Kidney (tissue), 14 donors: ENCODE data around the gene SEMA3E. TPM values are rescaled to one million over a fixed set of nuclear protein-coding genes. Genes with fewer than 3 reads are reported as not detected.

Experiments
- DNase-seq, 5 donors: peaks; one replicate each; pipeline ENCODE4 v3.0.0-alpha.2; 2013 to 2020
- FAIRE-seq: peaks from 2 replicates; lab custom pipeline; 2012; peaks lifted over from hg19 to GRCh38; lab: Jason Lieb, UNC
- H3K27ac ChIP-seq, 2 donors: one replicate each; pipeline ENCODE4 v1.7.0; 2013; ENCODE audit warnings: low read depth in 2 of 2, low read length in 2 of 2, inconsistent platforms in 1 of 2
- H3K27me3 ChIP-seq: one replicate; pipeline ENCODE4 v1.7.1; 2013; ENCODE audit warnings: low read length, inconsistent platforms; ENCODE audit not compliant: control insufficient read depth, insufficient read depth
- H3K36me3 ChIP-seq, 3 donors: one replicate each; pipeline versions ENCODE4 v1.7.0 to v1.7.1; 2013; ENCODE audit warnings: low read length in 3 of 3, control low read depth in 1 of 3, inconsistent platforms in 1 of 3; ENCODE audit not compliant: insufficient read depth in 3 of 3, control insufficient read depth in 2 of 3
- H3K4me1 ChIP-seq, 3 donors: one replicate each; pipeline versions ENCODE4 v1.7.0 to v1.7.1; 2013; ENCODE audit warnings: low read length in 3 of 3, inconsistent platforms in 1 of 3, low read depth in 1 of 3; ENCODE audit not compliant: control insufficient read depth in 2 of 3, insufficient read depth in 2 of 3
- H3K4me3 ChIP-seq, 3 donors: one replicate each; pipeline versions ENCODE4 v1.7.0 to v1.8.1; 2013; ENCODE audit warnings: low read length in 3 of 3, control low read depth in 1 of 3, inconsistent platforms in 1 of 3
- H3K9ac ChIP-seq, 3 donors: one replicate each; pipeline versions ENCODE4 v1.7.0 to v1.7.1; 2013; ENCODE audit warnings: low read length in 3 of 3, control low read depth in 1 of 3, inconsistent platforms in 1 of 3
- H3K9me3 ChIP-seq, 3 donors: one replicate each; pipeline versions ENCODE4 v1.7.0 to v1.7.1; 2013; ENCODE audit warnings: low read length in 3 of 3, control low read depth in 1 of 3, inconsistent platforms in 1 of 3; ENCODE audit not compliant: control insufficient read depth in 2 of 3, insufficient read depth in 1 of 3
- intact Hi-C: fragments of 100-400 bp; cut with DNase I; formaldehyde crosslinking; loops from one replicate; pipeline ENCODE4 v1.11.1; 2022
- polyA plus RNA-seq: library from polyadenylated mRNA; stranded (reverse); fragments of 350-450 nt; fragmentation: Illumina TruSeq; extraction: RNeasy Lipid Tissue Mini Kit (QIAGEN cat#74804); gene quantifications from one replicate; pipeline ENCODE4 v1.2.3, GENCODE V29; 2014; ENCODE audit warnings: low read depth, low replicate concordance; ENCODE audit not compliant: insufficient read depth
- total RNA-seq: library from RNA; stranded (reverse); fragmentation: NEBNext Ultra II Directional; extraction: Animal tissue kit (Norgen Biotek cat#: 25700); gene quantifications from one replicate; pipeline ENCODE4 v1.2.1, GENCODE V29; 2021
- TF ChIP-seq, protein P1 (sequence below): IDR thresholded peaks from 3 replicates; pipeline ENCODE4 v1.5.1; 2012; ENCODE audit warnings: mild to moderate bottlenecking, moderate library complexity, borderline replicate concordance; ENCODE audit not compliant: insufficient read depth; ENCODE audit errors: extremely low read depth
- donor health status: control.
- donor health status: control.
- donor health status: control.
- donor health status: control.
- donor health status: control.
- donor health status: DM: yes; HTN: yes; CAD: no.
- donor health status: Normal renal cell carcinoma (clear cell type).

Gene SEMA3E
- total and polyA plus RNA-seq, 2 donors from 2014 or later = 0.15 to 1.1 TPM

DNA sequence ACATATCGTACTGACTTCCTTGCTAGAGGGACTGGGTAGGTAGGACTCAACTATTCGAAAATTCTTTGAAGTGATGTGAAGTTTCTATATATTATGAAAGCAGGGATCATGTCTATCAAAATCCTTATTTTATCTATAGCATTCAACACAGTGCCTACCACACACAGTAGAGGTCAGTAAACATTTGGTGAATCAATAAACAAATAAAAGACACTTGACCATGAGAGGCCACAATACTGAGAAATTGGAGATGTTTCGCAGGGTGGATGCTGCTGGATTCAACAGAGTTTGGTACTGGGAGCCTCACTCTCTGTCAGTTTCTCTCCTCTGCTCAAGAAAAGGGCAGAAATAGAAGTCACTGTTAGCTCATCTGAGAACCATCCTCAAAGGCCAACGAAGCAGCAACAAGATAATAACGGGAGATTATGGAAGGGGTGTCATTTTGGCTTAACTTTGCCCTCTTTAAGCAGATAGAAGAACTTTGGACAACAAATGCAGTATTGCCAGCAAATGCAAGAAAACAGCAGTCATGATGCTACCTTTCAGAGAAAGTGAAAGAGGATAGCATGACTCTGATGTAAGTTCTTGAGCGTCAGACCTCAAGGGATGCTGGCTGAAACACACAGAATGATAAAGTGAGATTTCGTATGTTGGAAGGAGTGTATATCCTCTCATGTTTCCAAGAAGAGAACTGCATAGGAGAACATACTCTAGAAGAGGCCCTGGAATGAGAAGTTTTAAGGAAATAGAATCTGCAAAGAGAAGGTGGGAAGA is 107.6 kb downstream of the SEMA3E start:
- FAIRE-seq = no peak
- H3K9me3 ChIP-seq = no peaks in the 10 kb centered on the region
- no peaks in the 10 kb centered on the region for H3K36me3 ChIP-seq
- H3K27ac ChIP-seq = no peak overlapping the region
- no peaks in the 10 kb centered on the region for H3K4me1 ChIP-seq
- intact Hi-C loops = no loop called here
- no peak overlapping the region for H3K4me3 ChIP-seq
- DNase-seq = no peak
- TF ChIP-seq, protein P1, sequence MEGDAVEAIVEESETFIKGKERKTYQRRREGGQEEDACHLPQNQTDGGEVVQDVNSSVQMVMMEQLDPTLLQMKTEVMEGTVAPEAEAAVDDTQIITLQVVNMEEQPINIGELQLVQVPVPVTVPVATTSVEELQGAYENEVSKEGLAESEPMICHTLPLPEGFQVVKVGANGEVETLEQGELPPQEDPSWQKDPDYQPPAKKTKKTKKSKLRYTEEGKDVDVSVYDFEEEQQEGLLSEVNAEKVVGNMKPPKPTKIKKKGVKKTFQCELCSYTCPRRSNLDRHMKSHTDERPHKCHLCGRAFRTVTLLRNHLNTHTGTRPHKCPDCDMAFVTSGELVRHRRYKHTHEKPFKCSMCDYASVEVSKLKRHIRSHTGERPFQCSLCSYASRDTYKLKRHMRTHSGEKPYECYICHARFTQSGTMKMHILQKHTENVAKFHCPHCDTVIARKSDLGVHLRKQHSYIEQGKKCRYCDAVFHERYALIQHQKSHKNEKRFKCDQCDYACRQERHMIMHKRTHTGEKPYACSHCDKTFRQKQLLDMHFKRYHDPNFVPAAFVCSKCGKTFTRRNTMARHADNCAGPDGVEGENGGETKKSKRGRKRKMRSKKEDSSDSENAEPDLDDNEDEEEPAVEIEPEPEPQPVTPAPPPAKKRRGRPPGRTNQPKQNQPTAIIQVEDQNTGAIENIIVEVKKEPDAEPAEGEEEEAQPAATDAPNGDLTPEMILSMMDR = no peak
- no peak overlapping the region for H3K9ac ChIP-seq
- H3K27me3 ChIP-seq = no peaks in the 10 kb centered on the region

DNA sequence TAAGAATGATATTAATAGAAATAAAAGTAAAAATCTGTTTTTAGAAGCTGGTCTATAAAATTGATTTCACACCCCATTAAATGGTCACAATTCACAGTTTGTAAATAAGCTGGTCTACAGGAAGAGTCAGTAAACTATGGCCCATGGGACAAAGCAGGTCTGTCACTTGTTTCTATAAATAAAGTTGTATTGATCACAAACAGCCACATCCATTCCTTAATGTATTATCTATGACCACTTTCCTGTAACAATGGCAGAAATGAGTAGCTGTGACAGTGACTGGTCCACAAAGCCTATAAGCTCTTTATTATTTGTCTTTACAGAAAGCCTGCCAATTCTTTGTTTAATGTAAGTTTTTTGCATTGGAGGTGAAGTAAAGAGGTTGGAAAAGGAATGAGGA is 114.5 kb downstream of the SEMA3E start:
- H3K27me3 ChIP-seq = no peaks in the 10 kb centered on the region

DNA sequence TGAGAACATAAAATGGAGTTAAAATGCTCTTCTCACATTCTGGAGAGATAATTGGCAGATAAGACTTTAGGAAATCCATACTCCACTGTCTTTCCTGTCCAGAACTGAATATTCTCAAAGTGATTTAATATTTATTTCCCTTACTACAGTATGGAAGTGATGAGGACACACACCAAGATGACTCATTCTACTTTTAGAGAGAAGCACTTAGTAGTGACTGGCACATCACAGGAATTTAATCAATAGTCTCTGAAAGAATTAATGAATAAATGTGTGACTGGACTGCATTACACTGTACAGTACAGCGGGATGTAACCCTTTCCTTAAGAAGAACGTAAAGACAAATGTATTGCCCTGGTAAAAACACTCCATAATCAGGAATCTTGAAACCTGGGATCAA is 116.7 kb downstream of the SEMA3E start:
- FAIRE-seq (no peak), DNase-seq (no peak)
- H3K9me3 ChIP-seq = no peaks in the 10 kb centered on the region
- H3K9ac ChIP-seq = no peak overlapping the region
- H3K27me3 ChIP-seq = no peaks in the 10 kb centered on the region
- intact Hi-C loops = no loop called here
- no peak overlapping the region for H3K4me3 ChIP-seq
- no peak overlapping the region for H3K27ac ChIP-seq
- TF ChIP-seq, protein P1 = no peak
- H3K4me1 ChIP-seq = no peaks in the 10 kb centered on the region
- H3K36me3 ChIP-seq = no peaks in the 10 kb centered on the region

More for the DNA sequence above, 114.5 kb downstream of the SEMA3E start:
- H3K4me3 ChIP-seq = no peak overlapping the region
- TF ChIP-seq, protein P1 = no peak
- H3K27ac ChIP-seq = no peak overlapping the region
- H3K36me3 ChIP-seq = no peaks in the 10 kb centered on the region
- intact Hi-C loops = no loop called here
- H3K4me1 ChIP-seq = no peaks in the 10 kb centered on the region
- DNase-seq (no peak), FAIRE-seq (no peak)
- no peaks in the 10 kb centered on the region for H3K9me3 ChIP-seq
- no peak overlapping the region for H3K9ac ChIP-seq
